DND-41 (cell line): Measurements from ENCODE around the gene DGKG.

Source experiments
- ATAC-seq: fragments of 200-7000 bp; cut with Tn5 transposase; 3 replicates; pipeline ENCODE4 v1.9.1; 2021; ENCODE audit warnings: low read depth; ENCODE audit not compliant: insufficient read depth
- DNase-seq: peaks from one replicate; pipeline ENCODE4 v3.0.0-alpha.2; 2020
- H2AFZ ChIP-seq: 2 replicates; pipeline ENCODE4 v1.6.0; 2012; ENCODE audit warnings: low read depth, low read length
- H3K27ac ChIP-seq: 2 replicates; pipeline ENCODE4 v1.5.1; 2012; ENCODE audit warnings: low read length, inconsistent platforms
- H3K27me3 ChIP-seq: fragments of 200-600 bp; sonication (generic); 2 replicates; pipeline ENCODE4 v1.6.0; 2012; ENCODE audit warnings: low read length, mild to moderate bottlenecking, inconsistent platforms; ENCODE audit not compliant: insufficient read depth, poor library complexity
- H3K36me3 ChIP-seq: 2 replicates; pipeline ENCODE4 v1.5.1; 2012; ENCODE audit warnings: low read length, inconsistent platforms; ENCODE audit not compliant: insufficient read depth
- H3K4me1 ChIP-seq: 2 replicates; pipeline ENCODE4 v1.5.1; 2012; ENCODE audit warnings: mild to moderate bottlenecking, low read length; ENCODE audit not compliant: insufficient read depth
- H3K4me2 ChIP-seq: 2 replicates; pipeline ENCODE4 v1.6.0; 2012; ENCODE audit warnings: mild to moderate bottlenecking, moderate library complexity, low read length, inconsistent platforms; ENCODE audit not compliant: insufficient read depth
- H3K4me3 ChIP-seq, 2 experiments: fragments of 200-600 bp in 1 of 2; shearing (Covaris generic) in 1 of 2; 2 replicates each; pipeline ENCODE4 v1.5.1; 2012 to 2016; ENCODE audit warnings: inconsistent platforms in 2 of 2, low read length in 2 of 2, mild to moderate bottlenecking in 2 of 2, low read depth in 1 of 2, moderate library complexity in 1 of 2
- H3K79me2 ChIP-seq: 2 replicates; pipeline ENCODE4 v1.6.0; 2012; ENCODE audit warnings: low read length, inconsistent platforms; ENCODE audit not compliant: insufficient read depth
- H3K9ac ChIP-seq: 2 replicates; pipeline ENCODE4 v1.6.0; 2012; ENCODE audit warnings: low read depth, mild to moderate bottlenecking, inconsistent platforms, low read length, moderate library complexity
- H3K9me3 ChIP-seq: 2 replicates; pipeline ENCODE4 v1.5.1; 2012; ENCODE audit warnings: low read length, moderate library complexity, mild to moderate bottlenecking, inconsistent platforms; ENCODE audit not compliant: insufficient read depth, severe bottlenecking
- H4K20me1 ChIP-seq: 2 replicates; pipeline ENCODE4 v1.6.0; 2012; ENCODE audit warnings: low read length; ENCODE audit not compliant: insufficient read depth
- CTCF ChIP-seq: IDR thresholded peaks from 2 replicates; pipeline ENCODE4 v1.5.1; 2012; ENCODE audit warnings: borderline replicate concordance, low read length, moderate library complexity, mild to moderate bottlenecking; ENCODE audit not compliant: poor library complexity, severe bottlenecking; ENCODE audit errors: extremely low read depth
- EZH2 ChIP-seq: IDR thresholded peaks from 3 replicates; pipeline ENCODE4 v1.6.1; 2012; ENCODE audit warnings: borderline replicate concordance, low read depth, mild to moderate bottlenecking, moderate library complexity, low read length, inconsistent platforms; ENCODE audit not compliant: severe bottlenecking

The DGKG gene

GRCh38 chr3:186401556-186401955, 39.5 kb upstream of the DGKG start:
- Histone ChIP-seq H3K27ac (no peak overlapping the region), H3K36me3 (no peaks in the 10 kb centered on the region), H3K4me1 (no peaks in the 10 kb centered on the region), H3K4me2 (no peak overlapping the region), H4K20me1 (no peaks in the 10 kb centered on the region), H2AFZ (no peak overlapping the region), H3K9me3 (no peaks in the 10 kb centered on the region), H3K4me3 (no peak overlapping the region), H3K9ac (no peak overlapping the region), H3K79me2 (no peaks in the 10 kb centered on the region), H3K27me3 (peaks cover 5% of the 10 kb centered on the region)
- TF ChIP-seq CTCF = no peak
- no peak for TF ChIP-seq EZH2
- no peak for ATAC-seq
- no peak for DNase-seq

GRCh38 chr3:186400662-186401061, 38.6 kb upstream of the DGKG start:
- Histone ChIP-seq H3K9me3 (no peaks in the 10 kb centered on the region), H3K4me1 (no peaks in the 10 kb centered on the region), H4K20me1 (no peaks in the 10 kb centered on the region), H3K36me3 (no peaks in the 10 kb centered on the region), H3K27me3 (peaks cover 5% of the 10 kb centered on the region), H3K4me3 (no peak overlapping the region), H3K79me2 (no peaks in the 10 kb centered on the region), H3K4me2 (no peak overlapping the region), H2AFZ (no peak overlapping the region), H3K27ac (no peak overlapping the region), H3K9ac (no peak overlapping the region)
- TF ChIP-seq CTCF (no peak), EZH2 (no peak)
- no peak for ATAC-seq
- no peak for DNase-seq

- H3K27ac ChIP-seq = no peak overlapping the region
- no peak overlapping the region for H3K4me2 ChIP-seq
- DNase-seq = no peak
- no peaks in the 10 kb centered on the region for H3K4me1 ChIP-seq
- no peak overlapping the region for H3K9ac ChIP-seq
- H3K4me3 ChIP-seq = no peak overlapping the region
- H3K9me3 ChIP-seq = no peaks in the 10 kb centered on the region
- H3K79me2 ChIP-seq = no peaks in the 10 kb centered on the region
- H3K36me3 ChIP-seq = no peaks in the 10 kb centered on the region
- H3K27me3 ChIP-seq = peaks cover 5% of the 10 kb centered on the region
- H2AFZ ChIP-seq = no peak overlapping the region
- TF ChIP-seq EZH2 (no peak), CTCF (no peak)
- no peaks in the 10 kb centered on the region for H4K20me1 ChIP-seq
- no peak for ATAC-seq
Observed at GRCh38 chr3:186400026-186400425, 38.0 kb upstream of the DGKG start.

- no peaks in the 10 kb centered on the region for H3K9me3 ChIP-seq
- H3K36me3 ChIP-seq = no peaks in the 10 kb centered on the region
- DNase-seq = no peak
- no peak for ATAC-seq
- no peak overlapping the region for H3K4me3 ChIP-seq
- TF ChIP-seq CTCF (no peak), EZH2 (no peak)
- no peaks in the 10 kb centered on the region for H4K20me1 ChIP-seq
- no peak overlapping the region for H3K4me2 ChIP-seq
- H3K27ac ChIP-seq = no peak overlapping the region
- H3K79me2 ChIP-seq = no peaks in the 10 kb centered on the region
- no peaks in the 10 kb centered on the region for H3K4me1 ChIP-seq
- no peak overlapping the region for H3K9ac ChIP-seq
- no peak overlapping the region for H2AFZ ChIP-seq
- H3K27me3 ChIP-seq = peaks cover 5% of the 10 kb centered on the region
Observed at GRCh38 chr3:186394566-186395217, 32.7 kb upstream of the DGKG start.
